Kidney (tissue), 14 donors: ENCODE measurements around the gene ELK4. TPM values are rescaled to one million over a fixed set of nuclear protein-coding genes. Genes with fewer than 3 reads are reported as not detected.
"Not testable (repeated sequence)": the region's sequence is repeated elsewhere in the genome, so short reads cannot be mapped to it uniquely, and the experiment has no call there.

Source experiments
- DNase-seq, 5 donors: peaks; one replicate each; pipeline ENCODE4 v3.0.0-alpha.2; 2013 to 2020
- FAIRE-seq: peaks from 2 replicates; lab custom pipeline; 2012; peaks lifted over from hg19 to GRCh38; lab: Jason Lieb, UNC
- H3K27ac ChIP-seq, 2 donors: one replicate each; pipeline ENCODE4 v1.7.0; 2013; ENCODE audit warnings: low read depth in 2 of 2, low read length in 2 of 2, inconsistent platforms in 1 of 2
- H3K27me3 ChIP-seq: one replicate; pipeline ENCODE4 v1.7.1; 2013; ENCODE audit warnings: low read length, inconsistent platforms; ENCODE audit not compliant: control insufficient read depth, insufficient read depth
- H3K36me3 ChIP-seq, 3 donors: one replicate each; pipeline versions ENCODE4 v1.7.0 to v1.7.1; 2013; ENCODE audit warnings: low read length in 3 of 3, control low read depth in 1 of 3, inconsistent platforms in 1 of 3; ENCODE audit not compliant: insufficient read depth in 3 of 3, control insufficient read depth in 2 of 3
- H3K4me1 ChIP-seq, 3 donors: one replicate each; pipeline versions ENCODE4 v1.7.0 to v1.7.1; 2013; ENCODE audit warnings: low read length in 3 of 3, inconsistent platforms in 1 of 3, low read depth in 1 of 3; ENCODE audit not compliant: control insufficient read depth in 2 of 3, insufficient read depth in 2 of 3
- H3K4me3 ChIP-seq, 3 donors: one replicate each; pipeline versions ENCODE4 v1.7.0 to v1.8.1; 2013; ENCODE audit warnings: low read length in 3 of 3, control low read depth in 1 of 3, inconsistent platforms in 1 of 3
- H3K9ac ChIP-seq, 3 donors: one replicate each; pipeline versions ENCODE4 v1.7.0 to v1.7.1; 2013; ENCODE audit warnings: low read length in 3 of 3, control low read depth in 1 of 3, inconsistent platforms in 1 of 3
- H3K9me3 ChIP-seq, 3 donors: one replicate each; pipeline versions ENCODE4 v1.7.0 to v1.7.1; 2013; ENCODE audit warnings: low read length in 3 of 3, control low read depth in 1 of 3, inconsistent platforms in 1 of 3; ENCODE audit not compliant: control insufficient read depth in 2 of 3, insufficient read depth in 1 of 3
- CTCF ChIP-seq: IDR thresholded peaks from 3 replicates; pipeline ENCODE4 v1.5.1; 2012; ENCODE audit warnings: mild to moderate bottlenecking, moderate library complexity, borderline replicate concordance; ENCODE audit not compliant: insufficient read depth; ENCODE audit errors: extremely low read depth
- intact Hi-C: fragments of 100-400 bp; cut with DNase I; formaldehyde crosslinking; loops from one replicate; pipeline ENCODE4 v1.11.1; 2022
- polyA plus RNA-seq: library from polyadenylated mRNA; stranded (reverse); fragments of 350-450 nt; fragmentation: Illumina TruSeq; extraction: RNeasy Lipid Tissue Mini Kit (QIAGEN cat#74804); gene quantifications from one replicate; pipeline ENCODE4 v1.2.3, GENCODE V29; 2014; ENCODE audit warnings: low read depth, low replicate concordance; ENCODE audit not compliant: insufficient read depth
- total RNA-seq: library from RNA; stranded (reverse); fragmentation: NEBNext Ultra II Directional; extraction: Animal tissue kit (Norgen Biotek cat#: 25700); gene quantifications from one replicate; pipeline ENCODE4 v1.2.1, GENCODE V29; 2021
- donor health status: control.
- donor health status: control.
- donor health status: control.
- donor health status: control.
- donor health status: control.
- donor health status: DM: yes; HTN: yes; CAD: no.
- donor health status: Normal renal cell carcinoma (clear cell type).

ELK4 gene
- total and polyA plus RNA-seq, 2 donors from 2014 or later: 4.2 to 87.3 TPM

DNA sequence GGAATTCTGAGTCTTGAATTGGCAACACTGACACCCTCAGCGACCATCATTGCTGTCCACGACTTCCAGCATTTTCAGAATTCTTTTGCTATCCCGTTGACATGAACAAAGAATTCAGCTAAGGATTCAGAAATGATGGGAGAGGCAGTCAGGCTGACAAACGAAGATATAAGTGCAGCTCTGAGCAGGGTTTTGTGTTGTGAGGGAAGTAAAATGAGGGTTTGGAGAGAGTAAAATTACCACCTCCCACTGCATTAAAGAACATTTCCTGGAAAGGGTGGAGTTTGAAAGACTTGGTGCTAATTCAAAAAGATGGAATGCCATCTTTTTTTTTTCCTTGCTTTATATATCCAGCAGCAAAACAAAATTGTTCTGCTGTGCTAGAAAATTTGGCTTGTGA lies 4.9 kb upstream of the ELK4 start:
- FAIRE-seq (no peak), DNase-seq (no peak)
- H3K36me3 ChIP-seq: no peaks in the 10 kb centered on the region
- no peaks in the 10 kb centered on the region for H3K9me3 ChIP-seq
- H3K27me3 ChIP-seq: no peaks in the 10 kb centered on the region
- H3K4me1 ChIP-seq: peaks cover 6 to 8% (median 6%) of the 10 kb centered on the region in 3 donors
- intact Hi-C loops: no loop called here
- H3K27ac ChIP-seq: no peak overlapping the region
- H3K4me3 ChIP-seq: no peak overlapping the region
- no peak overlapping the region for H3K9ac ChIP-seq
- no peak for TF ChIP-seq CTCF

GRCh38 chr1:205636138-205636530 lies 4.3 kb upstream of the ELK4 start:
- H3K4me3 ChIP-seq, H3K36me3 ChIP-seq, H3K9ac ChIP-seq, DNase-seq, H3K27ac ChIP-seq, FAIRE-seq, intact Hi-C loops, H3K27me3 ChIP-seq, H3K4me1 ChIP-seq, H3K9me3 ChIP-seq: not testable (repeated sequence)

GRCh38 chr1:205633421-205633976 lies 1.7 kb upstream of the ELK4 start:
- Histone ChIP-seq H3K27me3 (no peaks in the 10 kb centered on the region), H3K36me3 (no peaks in the 10 kb centered on the region), H3K4me3 (no peak overlapping the region), H3K27ac (no peak overlapping the region), H3K4me1 (peaks cover 6 to 11% (median 10%) of the 10 kb centered on the region in 3 donors), H3K9ac (no peak overlapping the region), H3K9me3 (no peaks in the 10 kb centered on the region)
- FAIRE-seq (no peak), DNase-seq (no peak)
- no peak for TF ChIP-seq CTCF
- intact Hi-C loops: no loop called here

DNA sequence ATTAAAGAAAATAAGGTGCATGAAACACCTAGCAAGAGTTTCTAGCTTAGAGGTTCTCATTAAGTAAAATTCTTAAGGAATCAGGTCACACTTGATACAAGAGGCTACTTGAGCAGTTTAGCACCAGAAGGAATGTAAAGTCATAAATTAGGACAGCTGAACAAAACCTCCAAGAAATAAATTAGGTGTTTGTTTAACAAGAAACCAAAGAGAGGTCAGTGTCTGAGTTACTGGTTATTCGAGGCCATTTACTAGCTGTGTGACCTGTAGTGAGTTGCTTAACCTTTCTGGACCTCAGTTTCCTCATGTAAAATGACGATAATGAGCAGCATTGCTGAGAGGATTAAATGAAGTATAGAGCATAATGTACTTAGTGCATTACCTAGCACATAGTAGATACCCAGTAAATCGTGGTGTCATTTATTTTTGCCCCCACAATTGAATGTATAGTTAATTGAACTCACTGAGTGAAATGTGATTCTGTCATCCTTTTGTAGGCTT lies 908 bp upstream of the ELK4 start:
- no peaks in the 10 kb centered on the region for H3K27me3 ChIP-seq
- peak in 2 of 5 donors; percentile 71 to 74 for DNase-seq
- peak overlapping the region in 2 of 3 donors; percentile 4 to 99 for H3K9ac ChIP-seq
- intact Hi-C loops: no loop called here
- peak overlapping the region; percentile 49 to 87 (median 82) for H3K4me3 ChIP-seq
- H3K4me1 ChIP-seq: peaks cover 6 to 11% (median 10%) of the 10 kb centered on the region in 3 donors
- H3K9me3 ChIP-seq: no peaks in the 10 kb centered on the region
- peak overlapping the region in 1 of 2 donors; percentile 93 for H3K27ac ChIP-seq
- TF ChIP-seq CTCF: no peak
- no peak for FAIRE-seq
- no peaks in the 10 kb centered on the region for H3K36me3 ChIP-seq
